ENCODE results near the gene ALPL.

DNA sequence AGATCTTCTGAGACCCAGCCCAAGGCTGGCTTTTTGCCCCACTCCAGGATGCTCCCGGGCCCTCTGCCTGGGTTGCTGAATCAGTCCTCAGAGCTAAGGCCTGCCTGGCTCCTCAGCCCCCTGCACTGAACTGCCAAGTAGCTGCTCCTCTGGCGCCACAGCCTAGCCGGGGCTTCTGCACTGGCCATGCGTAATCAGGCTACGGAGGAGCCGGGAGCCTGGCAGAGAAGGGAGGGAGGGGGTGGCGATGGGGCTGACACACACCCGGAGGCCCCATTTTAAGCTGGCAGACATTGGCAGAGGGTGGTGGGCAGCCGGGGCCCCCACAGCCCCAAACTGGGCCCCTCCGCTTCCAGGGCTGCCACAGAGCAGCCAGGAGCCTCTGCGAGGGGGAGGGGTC is 38.7 kb downstream of the ALPL start:
- TF ChIP-seq, protein P1, sequence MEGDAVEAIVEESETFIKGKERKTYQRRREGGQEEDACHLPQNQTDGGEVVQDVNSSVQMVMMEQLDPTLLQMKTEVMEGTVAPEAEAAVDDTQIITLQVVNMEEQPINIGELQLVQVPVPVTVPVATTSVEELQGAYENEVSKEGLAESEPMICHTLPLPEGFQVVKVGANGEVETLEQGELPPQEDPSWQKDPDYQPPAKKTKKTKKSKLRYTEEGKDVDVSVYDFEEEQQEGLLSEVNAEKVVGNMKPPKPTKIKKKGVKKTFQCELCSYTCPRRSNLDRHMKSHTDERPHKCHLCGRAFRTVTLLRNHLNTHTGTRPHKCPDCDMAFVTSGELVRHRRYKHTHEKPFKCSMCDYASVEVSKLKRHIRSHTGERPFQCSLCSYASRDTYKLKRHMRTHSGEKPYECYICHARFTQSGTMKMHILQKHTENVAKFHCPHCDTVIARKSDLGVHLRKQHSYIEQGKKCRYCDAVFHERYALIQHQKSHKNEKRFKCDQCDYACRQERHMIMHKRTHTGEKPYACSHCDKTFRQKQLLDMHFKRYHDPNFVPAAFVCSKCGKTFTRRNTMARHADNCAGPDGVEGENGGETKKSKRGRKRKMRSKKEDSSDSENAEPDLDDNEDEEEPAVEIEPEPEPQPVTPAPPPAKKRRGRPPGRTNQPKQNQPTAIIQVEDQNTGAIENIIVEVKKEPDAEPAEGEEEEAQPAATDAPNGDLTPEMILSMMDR (IDR thresholded peaks at IDR 0.05): no peak
- TF ChIP-seq POLR2A (IDR thresholded peaks at IDR 0.05): no peak
